ENCODE measurements around the gene TMEM273. TPM values are rescaled to one million over a fixed set of nuclear protein-coding genes. Genes with fewer than 3 reads are reported as not detected.

Gene TMEM273
- total RNA-seq, 1 experiment from 2014 or later, result 0.09 TPM

DNA sequence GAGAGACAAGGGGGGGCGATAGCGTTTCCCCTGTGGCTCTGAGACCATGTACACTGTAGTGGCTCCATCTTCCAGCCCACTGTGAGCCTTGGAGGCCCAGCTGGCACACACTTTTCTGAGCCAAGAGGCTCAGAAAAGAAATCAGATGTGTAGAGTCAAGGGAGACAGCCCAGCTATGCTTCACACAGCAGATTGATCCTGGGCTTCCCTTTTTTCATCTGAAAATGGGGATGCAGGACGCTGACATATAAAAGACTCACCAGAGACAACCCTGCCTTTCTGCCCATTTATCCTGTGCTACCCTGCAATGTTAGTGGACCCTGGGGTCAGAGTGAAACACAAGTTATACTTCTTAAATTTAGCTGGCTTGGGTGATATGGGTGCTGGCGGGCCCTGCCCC is 14.3 kb downstream of the TMEM273 start (continued):
- TF ChIP-seq GTF2I (CRISPR knock-in tag; conservative IDR thresholded peaks at IDR 0.05) (no peak), TEAD1 (CRISPR knock-in tag; IDR thresholded peaks at IDR 0.05) (no peak), CDX4 (CRISPR knock-in tag; IDR thresholded peaks at IDR 0.05; ENCODE audit: borderline replicate concordance) (no peak), PRDM15 (CRISPR knock-in tag; IDR thresholded peaks at IDR 0.05) (no peak)

DNA sequence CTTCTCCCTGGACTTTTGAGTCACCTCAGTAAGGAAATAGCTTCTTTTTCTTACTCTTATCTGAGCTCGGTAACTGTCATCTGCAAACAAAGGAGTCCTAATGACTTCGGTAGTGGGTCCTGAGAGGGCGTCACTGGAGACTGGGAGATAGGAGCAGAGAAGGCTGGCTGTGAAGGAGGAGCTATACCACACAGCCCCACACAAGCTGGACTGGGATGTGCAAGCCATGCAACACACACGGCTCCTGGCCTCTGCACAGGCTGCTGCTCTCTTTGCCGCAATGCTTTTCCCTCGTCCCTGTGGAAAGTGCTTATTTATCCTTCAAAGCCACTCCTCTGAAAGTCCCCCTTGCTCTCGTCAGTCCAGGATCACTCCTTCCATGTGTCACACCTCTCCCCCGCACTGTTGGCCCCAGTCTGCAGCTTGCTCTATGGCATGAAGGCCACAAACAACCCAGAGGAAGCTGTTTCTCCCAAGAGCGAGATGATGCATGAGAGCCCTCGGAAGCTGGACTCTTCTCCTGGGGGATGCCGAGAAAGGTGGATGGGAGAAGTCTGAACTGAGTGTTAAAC is 14.9 kb downstream of the TMEM273 start:
- H3K27ac Mint-ChIP-seq, result no peak overlapping the region
- no peak overlapping the region for H3K4me3 Mint-ChIP-seq
- ChIA-PET POLR2A (no interaction called here), CTCF (interaction anchor here (1.1 to 1.2 kb wide), 2 partner anchors 9 to 55 kb away, joined by 3 to 4 read pairs; no protein-coding TSS in a partner anchor)
- TF ChIP-seq NR1H2 (CRISPR knock-in tag; IDR thresholded peaks at IDR 0.05) (no peak), AFF4 (CRISPR knock-in tag; IDR thresholded peaks at IDR 0.05; ENCODE audit: borderline replicate concordance) (no peak), RELA (CRISPR knock-in tag; IDR thresholded peaks at IDR 0.05; ENCODE audit: borderline replicate concordance) (no peak), ATF1 (CRISPR knock-in tag; IDR thresholded peaks at IDR 0.05) (no peak), ZNF263 (CRISPR knock-in tag; IDR thresholded peaks at IDR 0.05; ENCODE audit: low read depth) (no peak), ZNF512 (CRISPR knock-in tag; IDR thresholded peaks at IDR 0.05; ENCODE audit: borderline replicate concordance) (no peak)
- no peaks in the 10 kb centered on the region for H3K36me3 Mint-ChIP-seq
- H3K9me3 Mint-ChIP-seq, result no peaks in the 10 kb centered on the region
- no peak for DNase-seq (ENCODE audit: low spot score)
- H3K27me3 Mint-ChIP-seq (ENCODE audit: low read depth), result no peaks in the 10 kb centered on the region
- peaks cover 7% of the 10 kb centered on the region; the same call in 1 of the 2 replicates for H3K4me1 Mint-ChIP-seq
- ATAC-seq, result no peak

GRCh38 chr10:49172777-49173132 is 15.4 kb downstream of the TMEM273 start:
- H3K4me1 Mint-ChIP-seq, result peaks cover 7% of the 10 kb centered on the region; the same call in 1 of the 2 replicates
- ChIA-PET CTCF (interaction anchor here (1.1 to 2.7 kb wide), 3 partner anchors 8 to 55 kb away, joined by 3 to 7 read pairs (median 4); no protein-coding TSS in a partner anchor), POLR2A (no interaction called here)
- DNase-seq (ENCODE audit: low spot score), result no peak
- no peak overlapping the region for H3K4me3 Mint-ChIP-seq
- no peaks in the 10 kb centered on the region for H3K27me3 Mint-ChIP-seq (ENCODE audit: low read depth)
- no peaks in the 10 kb centered on the region for H3K36me3 Mint-ChIP-seq
- no peaks in the 10 kb centered on the region for H3K9me3 Mint-ChIP-seq
- no peak for ATAC-seq
- no peak overlapping the region for H3K27ac Mint-ChIP-seq
- TF ChIP-seq, protein P1, sequence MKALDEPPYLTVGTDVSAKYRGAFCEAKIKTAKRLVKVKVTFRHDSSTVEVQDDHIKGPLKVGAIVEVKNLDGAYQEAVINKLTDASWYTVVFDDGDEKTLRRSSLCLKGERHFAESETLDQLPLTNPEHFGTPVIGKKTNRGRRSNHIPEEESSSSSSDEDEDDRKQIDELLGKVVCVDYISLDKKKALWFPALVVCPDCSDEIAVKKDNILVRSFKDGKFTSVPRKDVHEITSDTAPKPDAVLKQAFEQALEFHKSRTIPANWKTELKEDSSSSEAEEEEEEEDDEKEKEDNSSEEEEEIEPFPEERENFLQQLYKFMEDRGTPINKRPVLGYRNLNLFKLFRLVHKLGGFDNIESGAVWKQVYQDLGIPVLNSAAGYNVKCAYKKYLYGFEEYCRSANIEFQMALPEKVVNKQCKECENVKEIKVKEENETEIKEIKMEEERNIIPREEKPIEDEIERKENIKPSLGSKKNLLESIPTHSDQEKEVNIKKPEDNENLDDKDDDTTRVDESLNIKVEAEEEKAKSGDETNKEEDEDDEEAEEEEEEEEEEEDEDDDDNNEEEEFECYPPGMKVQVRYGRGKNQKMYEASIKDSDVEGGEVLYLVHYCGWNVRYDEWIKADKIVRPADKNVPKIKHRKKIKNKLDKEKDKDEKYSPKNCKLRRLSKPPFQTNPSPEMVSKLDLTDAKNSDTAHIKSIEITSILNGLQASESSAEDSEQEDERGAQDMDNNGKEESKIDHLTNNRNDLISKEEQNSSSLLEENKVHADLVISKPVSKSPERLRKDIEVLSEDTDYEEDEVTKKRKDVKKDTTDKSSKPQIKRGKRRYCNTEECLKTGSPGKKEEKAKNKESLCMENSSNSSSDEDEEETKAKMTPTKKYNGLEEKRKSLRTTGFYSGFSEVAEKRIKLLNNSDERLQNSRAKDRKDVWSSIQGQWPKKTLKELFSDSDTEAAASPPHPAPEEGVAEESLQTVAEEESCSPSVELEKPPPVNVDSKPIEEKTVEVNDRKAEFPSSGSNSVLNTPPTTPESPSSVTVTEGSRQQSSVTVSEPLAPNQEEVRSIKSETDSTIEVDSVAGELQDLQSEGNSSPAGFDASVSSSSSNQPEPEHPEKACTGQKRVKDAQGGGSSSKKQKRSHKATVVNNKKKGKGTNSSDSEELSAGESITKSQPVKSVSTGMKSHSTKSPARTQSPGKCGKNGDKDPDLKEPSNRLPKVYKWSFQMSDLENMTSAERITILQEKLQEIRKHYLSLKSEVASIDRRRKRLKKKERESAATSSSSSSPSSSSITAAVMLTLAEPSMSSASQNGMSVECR (CRISPR knock-in tag; IDR thresholded peaks at IDR 0.05; ENCODE audit: borderline replicate concordance), result no peak
- no peak for TF ChIP-seq HMGA2 (CRISPR knock-in tag; IDR thresholded peaks at IDR 0.05)
- TF ChIP-seq ATF1 (CRISPR knock-in tag; IDR thresholded peaks at IDR 0.05), result no peak
- TF ChIP-seq ESRRA (CRISPR knock-in tag; IDR thresholded peaks at IDR 0.05; ENCODE audit: borderline replicate concordance), result no peak
- no peak for TF ChIP-seq ELF4 (CRISPR knock-in tag; IDR thresholded peaks at IDR 0.05; ENCODE audit: low read depth)
- TF ChIP-seq ZNF219 (CRISPR knock-in tag; IDR thresholded peaks at IDR 0.05; ENCODE audit: borderline replicate concordance), result no peak
- no peak for TF ChIP-seq SMAD4 (CRISPR knock-in tag; IDR thresholded peaks at IDR 0.05)
- TF ChIP-seq, protein P2, sequence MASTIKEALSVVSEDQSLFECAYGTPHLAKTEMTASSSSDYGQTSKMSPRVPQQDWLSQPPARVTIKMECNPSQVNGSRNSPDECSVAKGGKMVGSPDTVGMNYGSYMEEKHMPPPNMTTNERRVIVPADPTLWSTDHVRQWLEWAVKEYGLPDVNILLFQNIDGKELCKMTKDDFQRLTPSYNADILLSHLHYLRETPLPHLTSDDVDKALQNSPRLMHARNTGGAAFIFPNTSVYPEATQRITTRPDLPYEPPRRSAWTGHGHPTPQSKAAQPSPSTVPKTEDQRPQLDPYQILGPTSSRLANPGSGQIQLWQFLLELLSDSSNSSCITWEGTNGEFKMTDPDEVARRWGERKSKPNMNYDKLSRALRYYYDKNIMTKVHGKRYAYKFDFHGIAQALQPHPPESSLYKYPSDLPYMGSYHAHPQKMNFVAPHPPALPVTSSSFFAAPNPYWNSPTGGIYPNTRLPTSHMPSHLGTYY (CRISPR knock-in tag; IDR thresholded peaks at IDR 0.05), result no peak
